Gastroesophageal sphincter (tissue), 3 donors: ENCODE data around the gene PLEKHM3.

Source experiments
- CTCF ChIP-seq, 4 experiments: fragments of 200-600 bp in 2 of 4; fragments of 450-650 bp in 2 of 4; sonication (generic) in 1 of 4; IDR thresholded peaks; one replicate each; pipeline ENCODE4 v1.5.1; 2017 to 2019; ENCODE audit warnings: antibody characterized with exemption in 4 of 4, mild to moderate bottlenecking in 2 of 4, moderate library complexity in 2 of 4
- POLR2A ChIP-seq, 2 donors: fragments of 450-650 bp; IDR thresholded peaks; one replicate each; pipeline ENCODE4 v1.6.1; 2017; ENCODE audit warnings: antibody characterized with exemption in 2 of 2, mild to moderate bottlenecking in 2 of 2, moderate library complexity in 1 of 2
- POLR2AphosphoS5 ChIP-seq: sonication (generic); formaldehyde crosslinking; IDR thresholded peaks from one replicate; pipeline ENCODE4 v1.6.1; 2017; ENCODE audit warnings: antibody characterized with exemption

GRCh38 chr2:207868855-207869596 is 156.3 kb downstream of the PLEKHM3 start:
- TF ChIP-seq CTCF (IDR thresholded peaks at IDR 0.05) (no peak), POLR2AphosphoS5 (no peak), POLR2A (IDR thresholded peaks at IDR 0.05) (no peak)
